Peyer's patch (tissue), 4 donors: ENCODE measurements around the gene TMEM132C.

Experiments used
- CTCF ChIP-seq, 6 experiments: fragments of 450-650 bp in 4 of 6; fragments of 200-600 bp in 2 of 6; sonication (generic) in 1 of 6; IDR thresholded peaks; one replicate each; pipeline ENCODE4 v1.5.1; 2017 to 2019; ENCODE audit warnings: antibody characterized with exemption in 6 of 6, mild to moderate bottlenecking in 3 of 6, moderate library complexity in 1 of 6
- POLR2A ChIP-seq, 2 donors: fragments of 450-650 bp; IDR thresholded peaks; one replicate each; pipeline ENCODE4 v1.5.1; 2017; ENCODE audit warnings: antibody characterized with exemption in 2 of 2, mild to moderate bottlenecking in 2 of 2, moderate library complexity in 2 of 2

GRCh38 chr12:128337431-128338170 is 70.6 kb downstream of the TMEM132C start:
- TF ChIP-seq CTCF (IDR thresholded peaks at IDR 0.05) (no peak), POLR2A (IDR thresholded peaks at IDR 0.05) (no peak)
